ENCODE data around the gene DDN. TPM values are rescaled to one million over a fixed set of nuclear protein-coding genes. Genes with fewer than 3 reads are reported as not detected.

The DDN gene
- total and polyA plus RNA-seq, 8 donors: 0.03 to 0.12 (median 0.06) TPM; not detected in 3

- TF ChIP-seq, protein P1, sequence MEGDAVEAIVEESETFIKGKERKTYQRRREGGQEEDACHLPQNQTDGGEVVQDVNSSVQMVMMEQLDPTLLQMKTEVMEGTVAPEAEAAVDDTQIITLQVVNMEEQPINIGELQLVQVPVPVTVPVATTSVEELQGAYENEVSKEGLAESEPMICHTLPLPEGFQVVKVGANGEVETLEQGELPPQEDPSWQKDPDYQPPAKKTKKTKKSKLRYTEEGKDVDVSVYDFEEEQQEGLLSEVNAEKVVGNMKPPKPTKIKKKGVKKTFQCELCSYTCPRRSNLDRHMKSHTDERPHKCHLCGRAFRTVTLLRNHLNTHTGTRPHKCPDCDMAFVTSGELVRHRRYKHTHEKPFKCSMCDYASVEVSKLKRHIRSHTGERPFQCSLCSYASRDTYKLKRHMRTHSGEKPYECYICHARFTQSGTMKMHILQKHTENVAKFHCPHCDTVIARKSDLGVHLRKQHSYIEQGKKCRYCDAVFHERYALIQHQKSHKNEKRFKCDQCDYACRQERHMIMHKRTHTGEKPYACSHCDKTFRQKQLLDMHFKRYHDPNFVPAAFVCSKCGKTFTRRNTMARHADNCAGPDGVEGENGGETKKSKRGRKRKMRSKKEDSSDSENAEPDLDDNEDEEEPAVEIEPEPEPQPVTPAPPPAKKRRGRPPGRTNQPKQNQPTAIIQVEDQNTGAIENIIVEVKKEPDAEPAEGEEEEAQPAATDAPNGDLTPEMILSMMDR (IDR thresholded peaks at IDR 0.05): no peak
- intact Hi-C loops (cut with DNase I): no loop called here
- no peak for ATAC-seq
- no peak for DNase-seq
- Histone ChIP-seq H3K4me1 (no peaks in the 10 kb centered on the region), H3K4me3 (no peak overlapping the region), H3K27ac (no peak overlapping the region), H3K9me3 (no peaks in the 10 kb centered on the region), H3K36me3 (no peaks in the 10 kb centered on the region), H3K27me3 (peaks cover 0 to 9% (median 3%) of the 10 kb centered on the region in 4 donors)
- no peak for FAIRE-seq
- WGBS, 2 donors: 71 to 75% methylated on average over 3 of the region's 3 CpGs
These were observed 30.7 kb downstream of the DDN start for GRCh38 chr12:48968467-48968866.

GRCh38 chr12:48967991-48968390, 31.2 kb downstream of the DDN start:
- H3K4me3 ChIP-seq: no peak overlapping the region
- H3K27me3 ChIP-seq: peaks cover 0 to 9% (median 3%) of the 10 kb centered on the region in 4 donors
- intact Hi-C loops (cut with DNase I): no loop called here
- no peaks in the 10 kb centered on the region for H3K9me3 ChIP-seq
- no peaks in the 10 kb centered on the region for H3K4me1 ChIP-seq
- FAIRE-seq (no peak), ATAC-seq (no peak), DNase-seq (no peak)
- H3K27ac ChIP-seq: no peak overlapping the region
- TF ChIP-seq, protein P1 (IDR thresholded peaks at IDR 0.05): no peak
- H3K36me3 ChIP-seq: no peaks in the 10 kb centered on the region
- WGBS, 2 donors: 76 to 85% methylated on average over 7 of the region's 7 CpGs

GRCh38 chr12:48966177-48966895, 32.8 kb downstream of the DDN start:
- no peaks in the 10 kb centered on the region for H3K4me1 ChIP-seq
- H3K4me3 ChIP-seq: no peak overlapping the region
- peaks cover 0 to 9% (median 3%) of the 10 kb centered on the region in 4 donors for H3K27me3 ChIP-seq
- TF ChIP-seq, protein P1 (IDR thresholded peaks at IDR 0.05): no peak
- no peak for FAIRE-seq
- no peaks in the 10 kb centered on the region for H3K9me3 ChIP-seq
- WGBS, 2 donors: 66 to 71% methylated on average over 20 of the region's 20 CpGs
- no peak for DNase-seq
- H3K36me3 ChIP-seq: no peaks in the 10 kb centered on the region
- intact Hi-C loops (cut with DNase I): no loop called here
- H3K27ac ChIP-seq: no peak overlapping the region
- no peak for ATAC-seq

- intact Hi-C loops (cut with DNase I): no loop called here
- no peak for ATAC-seq
These were observed 33.8 kb downstream of the DDN start for GRCh38 chr12:48965298-48965838.

More at GRCh38 chr12:48965298-48965838, 33.8 kb downstream of the DDN start:
- no peak overlapping the region for H3K27ac ChIP-seq
- H3K36me3 ChIP-seq: no peaks in the 10 kb centered on the region
- FAIRE-seq (no peak), DNase-seq (no peak)
- H3K9me3 ChIP-seq: no peaks in the 10 kb centered on the region
- peaks cover 0 to 3% (median 2%) of the 10 kb centered on the region in 4 donors for H3K27me3 ChIP-seq
- H3K4me3 ChIP-seq: no peak overlapping the region
- H3K4me1 ChIP-seq: no peaks in the 10 kb centered on the region
- TF ChIP-seq, protein P1 (IDR thresholded peaks at IDR 0.05): no peak

Measured in pancreas (tissue), 10 donors.